HG03575 (cell line): ENCODE data around the gene NUP210L.

Experiments used
- ATAC-seq: cut with Tn5 transposase; IDR thresholded peaks from one replicate; pipeline ENCODE4 v1.9.1; 2021; ENCODE audit not compliant: unreplicated experiment, insufficient number of reproducible peaks, low FRiP score; ENCODE audit errors: extremely low read depth

The NUP210L gene

GRCh38 chr1:153977250-153978240 lies 177.3 kb downstream of the NUP210L start, which contains the start of gene JTB:
Gene JTB (minus strand): TSS chr1:153977674. CDS start chr1:153977252, 422 bp downstream.
- no peak for ATAC-seq

- no peak for ATAC-seq
Observed at GRCh38 chr1:153976819-153977249, 178.0 kb downstream of the NUP210L start.

- ATAC-seq = no peak
Observed at GRCh38 chr1:153973525-153973924, 181.3 kb downstream of the NUP210L start.

- ATAC-seq = no peak
Observed at GRCh38 chr1:153973071-153973470, 181.8 kb downstream of the NUP210L start.

- no peak for ATAC-seq
Observed at GRCh38 chr1:153970346-153970745, 184.5 kb downstream of the NUP210L start.

GRCh38 chr1:153968972-153969371 lies 185.9 kb downstream of the NUP210L start:
- ATAC-seq = no peak

GRCh38 chr1:153968408-153968807 lies 186.5 kb downstream of the NUP210L start:
- no peak for ATAC-seq

GRCh38 chr1:153968000-153968363 lies 186.9 kb downstream of the NUP210L start:
- ATAC-seq = no peak

GRCh38 chr1:153967107-153967999 lies 187.5 kb downstream of the NUP210L start, which contains the start of gene CREB3L4:
Gene CREB3L4 (plus strand): TSS chr1:153967902. CDS start chr1:153968526, 624 bp downstream.
- ATAC-seq = peak; percentile 57

- no peak for ATAC-seq
Observed at GRCh38 chr1:153963850-153964331, 191.0 kb downstream of the NUP210L start.

- no peak for ATAC-seq
Observed at GRCh38 chr1:153963030-153963849, 191.6 kb downstream of the NUP210L start, which contains the start of gene SLC39A1. Gene SLC39A1 (minus strand): TSS chr1:153963537. CDS start chr1:153962715, 822 bp downstream.

GRCh38 chr1:153962088-153963029 lies 192.5 kb downstream of the NUP210L start:
- ATAC-seq = no peak

- no peak for ATAC-seq
Observed at GRCh38 chr1:153961421-153961820, 193.5 kb downstream of the NUP210L start.

- no peak for ATAC-seq
Observed at GRCh38 chr1:153960206-153960605, 194.7 kb downstream of the NUP210L start.

GRCh38 chr1:153959454-153959853 lies 195.4 kb downstream of the NUP210L start:
- ATAC-seq = no peak

- no peak for ATAC-seq
Observed at GRCh38 chr1:153958961-153959260, 196.0 kb downstream of the NUP210L start.

GRCh38 chr1:153958111-153958960 lies 196.5 kb downstream of the NUP210L start, which contains the start of gene CRTC2:
Gene CRTC2 (minus strand): TSS chr1:153958612. CDS start chr1:153958497, 115 bp downstream.
- ATAC-seq = peak; percentile 46
